ENCODE measurements around the gene NAIF1. TPM values are rescaled to one million over a fixed set of nuclear protein-coding genes. Genes with fewer than 3 reads are reported as not detected.

NAIF1 gene
- total RNA-seq, 2 donors from 2014 or later, result 10.8 to 11.6 TPM

- H3K27me3 ChIP-seq, result no peaks in the 10 kb centered on the region
- peak overlapping the region; percentile 46 for H3K27ac ChIP-seq
- TF ChIP-seq, protein P1, sequence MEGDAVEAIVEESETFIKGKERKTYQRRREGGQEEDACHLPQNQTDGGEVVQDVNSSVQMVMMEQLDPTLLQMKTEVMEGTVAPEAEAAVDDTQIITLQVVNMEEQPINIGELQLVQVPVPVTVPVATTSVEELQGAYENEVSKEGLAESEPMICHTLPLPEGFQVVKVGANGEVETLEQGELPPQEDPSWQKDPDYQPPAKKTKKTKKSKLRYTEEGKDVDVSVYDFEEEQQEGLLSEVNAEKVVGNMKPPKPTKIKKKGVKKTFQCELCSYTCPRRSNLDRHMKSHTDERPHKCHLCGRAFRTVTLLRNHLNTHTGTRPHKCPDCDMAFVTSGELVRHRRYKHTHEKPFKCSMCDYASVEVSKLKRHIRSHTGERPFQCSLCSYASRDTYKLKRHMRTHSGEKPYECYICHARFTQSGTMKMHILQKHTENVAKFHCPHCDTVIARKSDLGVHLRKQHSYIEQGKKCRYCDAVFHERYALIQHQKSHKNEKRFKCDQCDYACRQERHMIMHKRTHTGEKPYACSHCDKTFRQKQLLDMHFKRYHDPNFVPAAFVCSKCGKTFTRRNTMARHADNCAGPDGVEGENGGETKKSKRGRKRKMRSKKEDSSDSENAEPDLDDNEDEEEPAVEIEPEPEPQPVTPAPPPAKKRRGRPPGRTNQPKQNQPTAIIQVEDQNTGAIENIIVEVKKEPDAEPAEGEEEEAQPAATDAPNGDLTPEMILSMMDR (IDR thresholded peaks at IDR 0.05), result no peak
- peaks cover 24% of the 10 kb centered on the region for H3K36me3 ChIP-seq
- H3K4me3 ChIP-seq, result no peak overlapping the region
- no peak for DNase-seq
- H3K9ac ChIP-seq (ENCODE audit: low read depth in 2 of 2, low read length in 2 of 2), result peak overlapping the region in 1 of 2 donors; percentile 57
- intact Hi-C loops (cut with DNase I), result no loop called here
- H3K9me3 ChIP-seq, result no peaks in the 10 kb centered on the region
- peaks cover 23% of the 10 kb centered on the region for H3K4me1 ChIP-seq
These were observed 35.9 kb upstream of the NAIF1 start for GRCh38 chr9:128102861-128103588.

DNA sequence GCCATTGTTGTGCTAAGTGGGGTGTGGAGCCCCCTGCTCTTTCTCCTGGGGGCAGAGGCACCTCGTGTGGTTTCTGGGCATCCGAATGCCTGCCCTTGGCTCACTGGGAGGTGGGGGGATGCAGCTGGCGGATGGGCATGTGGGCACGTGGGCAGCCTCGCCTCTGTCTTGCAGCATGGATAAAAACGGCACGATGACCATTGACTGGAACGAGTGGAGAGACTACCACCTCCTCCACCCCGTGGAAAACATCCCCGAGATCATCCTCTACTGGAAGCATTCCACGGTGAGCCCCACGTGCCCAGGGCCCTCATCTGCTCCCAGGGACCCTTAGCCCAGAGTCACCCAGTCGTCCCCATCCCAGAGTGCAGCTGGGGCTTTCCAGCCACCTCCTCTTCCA lies 35.1 kb upstream of the NAIF1 start:
- H3K9ac ChIP-seq (ENCODE audit: low read depth in 2 of 2, low read length in 2 of 2), result no peak overlapping the region
- H3K27me3 ChIP-seq, result no peaks in the 10 kb centered on the region
- no peak for DNase-seq
- H3K4me1 ChIP-seq, result peaks cover 23% of the 10 kb centered on the region
- H3K27ac ChIP-seq, result no peak overlapping the region
- intact Hi-C loops (cut with DNase I), result no loop called here
- TF ChIP-seq, protein P1 (IDR thresholded peaks at IDR 0.05), result no peak
- peaks cover 16% of the 10 kb centered on the region for H3K36me3 ChIP-seq
- no peaks in the 10 kb centered on the region for H3K9me3 ChIP-seq
- no peak overlapping the region for H3K4me3 ChIP-seq

GRCh38 chr9:128101690-128102089 lies 34.6 kb upstream of the NAIF1 start:
- intact Hi-C loops (cut with DNase I), result no loop called here
- no peak overlapping the region for H3K27ac ChIP-seq
- no peak overlapping the region for H3K9ac ChIP-seq (ENCODE audit: low read depth in 2 of 2, low read length in 2 of 2)
- TF ChIP-seq, protein P1 (IDR thresholded peaks at IDR 0.05), result no peak
- no peaks in the 10 kb centered on the region for H3K9me3 ChIP-seq
- DNase-seq, result no peak
- H3K4me1 ChIP-seq, result peaks cover 23% of the 10 kb centered on the region
- peaks cover 12% of the 10 kb centered on the region for H3K36me3 ChIP-seq
- no peak overlapping the region for H3K4me3 ChIP-seq
- H3K27me3 ChIP-seq, result no peaks in the 10 kb centered on the region

GRCh38 chr9:128101231-128101661 lies 34.1 kb upstream of the NAIF1 start:
- H3K36me3 ChIP-seq, result peaks cover 9% of the 10 kb centered on the region
- no peak overlapping the region for H3K9ac ChIP-seq (ENCODE audit: low read depth in 2 of 2, low read length in 2 of 2)
- H3K27me3 ChIP-seq, result no peaks in the 10 kb centered on the region
- H3K9me3 ChIP-seq, result no peaks in the 10 kb centered on the region
- DNase-seq, result no peak
- H3K27ac ChIP-seq, result no peak overlapping the region
- H3K4me1 ChIP-seq, result peaks cover 23% of the 10 kb centered on the region
- no peak overlapping the region for H3K4me3 ChIP-seq
- TF ChIP-seq, protein P1 (IDR thresholded peaks at IDR 0.05), result no peak
- intact Hi-C loops (cut with DNase I), result no loop called here

- intact Hi-C loops (cut with DNase I), result no loop called here
These were observed 33.5 kb upstream of the NAIF1 start for GRCh38 chr9:128100581-128100980.

More at GRCh38 chr9:128100581-128100980, 33.5 kb upstream of the NAIF1 start:
- Histone ChIP-seq H3K9ac (ENCODE audit: low read depth in 2 of 2, low read length in 2 of 2) (peak overlapping the region in 1 of 2 donors; percentile 98), H3K4me1 (peaks cover 23% of the 10 kb centered on the region), H3K9me3 (no peaks in the 10 kb centered on the region), H3K27ac (no peak overlapping the region), H3K27me3 (no peaks in the 10 kb centered on the region), H3K4me3 (no peak overlapping the region), H3K36me3 (peaks cover 9% of the 10 kb centered on the region)
- DNase-seq, result no peak
- TF ChIP-seq, protein P1 (IDR thresholded peaks at IDR 0.05), result no peak
